Measurements from ENCODE around the gene AOX1.

DNA sequence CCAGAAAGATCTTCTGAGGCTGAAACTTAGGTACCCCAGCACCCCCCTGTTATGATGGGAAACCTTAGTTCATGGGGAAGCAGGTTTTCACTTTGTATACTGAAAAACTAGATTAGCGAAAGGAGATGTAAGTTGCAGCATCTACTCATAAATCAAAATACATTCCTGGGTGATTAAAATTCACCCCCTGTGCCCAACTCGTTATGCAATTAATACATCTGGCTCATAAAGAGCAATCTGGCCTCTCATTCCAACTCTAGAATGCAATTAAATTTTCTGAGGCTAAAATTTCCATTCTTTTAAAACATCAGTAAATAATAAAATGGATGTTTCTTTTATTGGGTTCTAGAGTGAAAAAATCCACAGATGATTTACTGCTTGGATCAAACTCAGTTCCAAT is 115.0 kb downstream of the AOX1 start:
- TF ChIP-seq, protein P1, sequence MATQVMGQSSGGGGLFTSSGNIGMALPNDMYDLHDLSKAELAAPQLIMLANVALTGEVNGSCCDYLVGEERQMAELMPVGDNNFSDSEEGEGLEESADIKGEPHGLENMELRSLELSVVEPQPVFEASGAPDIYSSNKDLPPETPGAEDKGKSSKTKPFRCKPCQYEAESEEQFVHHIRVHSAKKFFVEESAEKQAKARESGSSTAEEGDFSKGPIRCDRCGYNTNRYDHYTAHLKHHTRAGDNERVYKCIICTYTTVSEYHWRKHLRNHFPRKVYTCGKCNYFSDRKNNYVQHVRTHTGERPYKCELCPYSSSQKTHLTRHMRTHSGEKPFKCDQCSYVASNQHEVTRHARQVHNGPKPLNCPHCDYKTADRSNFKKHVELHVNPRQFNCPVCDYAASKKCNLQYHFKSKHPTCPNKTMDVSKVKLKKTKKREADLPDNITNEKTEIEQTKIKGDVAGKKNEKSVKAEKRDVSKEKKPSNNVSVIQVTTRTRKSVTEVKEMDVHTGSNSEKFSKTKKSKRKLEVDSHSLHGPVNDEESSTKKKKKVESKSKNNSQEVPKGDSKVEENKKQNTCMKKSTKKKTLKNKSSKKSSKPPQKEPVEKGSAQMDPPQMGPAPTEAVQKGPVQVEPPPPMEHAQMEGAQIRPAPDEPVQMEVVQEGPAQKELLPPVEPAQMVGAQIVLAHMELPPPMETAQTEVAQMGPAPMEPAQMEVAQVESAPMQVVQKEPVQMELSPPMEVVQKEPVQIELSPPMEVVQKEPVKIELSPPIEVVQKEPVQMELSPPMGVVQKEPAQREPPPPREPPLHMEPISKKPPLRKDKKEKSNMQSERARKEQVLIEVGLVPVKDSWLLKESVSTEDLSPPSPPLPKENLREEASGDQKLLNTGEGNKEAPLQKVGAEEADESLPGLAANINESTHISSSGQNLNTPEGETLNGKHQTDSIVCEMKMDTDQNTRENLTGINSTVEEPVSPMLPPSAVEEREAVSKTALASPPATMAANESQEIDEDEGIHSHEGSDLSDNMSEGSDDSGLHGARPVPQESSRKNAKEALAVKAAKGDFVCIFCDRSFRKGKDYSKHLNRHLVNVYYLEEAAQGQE (IDR thresholded peaks at IDR 0.05; ENCODE audit: insufficient read depth in 1 of 2, low read depth in 2 of 2, low read length in 2 of 2): no peak
- TF ChIP-seq POLR2AphosphoS5 (IDR thresholded peaks at IDR 0.05; ENCODE audit: low read depth, low read length): no peak
- no peak for TF ChIP-seq SIN3A (IDR thresholded peaks at IDR 0.05; ENCODE audit: borderline replicate concordance, insufficient read depth, low read length)
